RPMI7951 (cell line): ENCODE measurements around the gene EFCC1. TPM values are rescaled to one million over a fixed set of nuclear protein-coding genes. Genes with fewer than 3 reads are reported as not detected.

Experiments
- DNase-seq: peaks from one replicate; pipeline ENCODE4 v3.0.0-alpha.2; 2012; ENCODE audit warnings: low read depth
- total RNA-seq: library from RNA; depleted of rRNA; stranded (reverse); fragments of >200 nt; shearing (Covaris generic); gene quantifications from 2 replicates; pipeline ENCODE4 v1.2.3, GENCODE V29; 2014

Gene EFCC1
- total RNA-seq, 1 experiment from 2014 or later: not detected

DNA sequence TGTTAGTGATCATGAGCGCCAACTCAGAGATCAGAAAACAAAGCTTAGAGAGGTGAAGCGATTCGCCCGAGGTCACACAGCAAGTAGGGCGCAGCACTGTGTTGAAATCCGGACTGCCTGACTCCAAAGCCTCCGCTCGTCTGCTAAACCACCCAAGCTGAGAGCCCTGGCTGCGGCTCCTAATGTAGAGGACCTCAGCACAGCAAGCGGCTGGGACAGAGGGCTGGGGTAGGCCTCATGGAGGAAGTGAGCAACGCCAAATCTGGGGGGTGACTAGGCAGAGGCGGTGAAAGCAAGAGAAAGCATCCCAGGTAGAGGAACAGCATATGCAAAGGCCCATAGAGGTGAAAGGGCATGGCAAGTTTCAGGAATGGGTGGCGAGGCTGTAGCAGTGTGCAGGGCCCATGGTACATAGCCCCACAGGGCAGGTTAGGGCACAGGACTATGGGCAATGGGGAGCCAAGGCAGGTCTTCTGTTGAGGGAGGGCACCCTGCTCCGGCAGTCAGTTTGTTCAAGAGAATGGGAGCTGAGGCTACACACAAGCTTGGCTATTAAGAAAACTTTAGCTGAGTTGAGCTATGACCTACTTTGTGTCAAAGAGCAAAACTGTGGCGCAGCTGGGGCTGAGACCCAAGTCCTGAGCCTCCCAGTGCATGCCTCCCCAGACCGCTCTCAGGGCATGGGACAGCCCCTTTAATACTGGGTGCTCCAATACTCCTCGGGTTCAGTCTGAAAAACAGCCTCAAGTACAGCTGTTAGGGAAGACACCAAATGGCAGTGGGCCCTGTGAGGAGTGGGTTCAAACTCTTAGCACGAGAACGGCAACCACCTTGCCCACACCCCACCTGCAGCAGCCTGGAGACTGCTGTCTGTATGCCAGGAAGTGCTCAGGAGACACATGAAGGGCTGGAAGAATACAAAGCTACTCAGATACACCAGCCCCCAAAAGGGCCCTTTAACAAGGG, 6.2 kb upstream of the EFCC1 start:
- DNase-seq: no peak

DNA sequence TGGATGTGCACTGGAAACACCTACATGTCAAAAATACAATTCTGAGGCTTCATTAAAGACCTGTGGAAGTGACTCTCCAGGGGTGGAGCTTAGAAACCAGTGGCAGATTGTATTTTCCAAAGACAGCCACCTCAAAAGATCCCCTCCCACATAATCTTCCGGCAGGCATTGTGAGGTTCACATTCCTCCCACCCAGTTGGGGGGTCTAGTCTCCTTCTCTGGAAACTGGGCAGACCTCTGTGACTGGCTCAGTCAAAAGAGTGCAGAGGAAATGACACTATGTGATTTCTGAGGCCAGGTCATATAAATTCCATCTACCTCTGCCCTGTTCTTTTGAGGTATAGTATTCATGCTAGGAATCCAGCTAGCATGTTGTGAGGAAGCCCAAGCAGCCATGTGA, 5.4 kb upstream of the EFCC1 start:
- DNase-seq: no peak

DNA sequence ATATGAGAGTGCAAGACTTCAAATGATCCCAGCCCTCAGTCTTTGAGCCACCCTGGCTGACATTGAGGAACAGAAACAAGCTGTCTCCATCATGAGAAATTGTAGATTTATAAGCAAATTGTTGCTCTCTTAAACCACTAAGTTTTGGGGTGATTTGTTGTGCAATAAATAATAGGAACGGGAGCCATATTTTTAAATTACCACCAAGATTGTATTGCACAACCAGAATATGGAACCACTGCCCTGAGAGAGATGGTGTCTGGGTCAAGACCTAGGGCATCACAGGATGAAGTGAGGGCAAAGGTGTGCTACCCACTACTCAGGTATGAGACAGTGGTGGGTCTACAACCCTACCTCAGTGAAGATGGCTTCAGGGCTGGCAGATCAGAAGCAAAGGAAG, 4.9 kb upstream of the EFCC1 start:
- no peak for DNase-seq

DNA sequence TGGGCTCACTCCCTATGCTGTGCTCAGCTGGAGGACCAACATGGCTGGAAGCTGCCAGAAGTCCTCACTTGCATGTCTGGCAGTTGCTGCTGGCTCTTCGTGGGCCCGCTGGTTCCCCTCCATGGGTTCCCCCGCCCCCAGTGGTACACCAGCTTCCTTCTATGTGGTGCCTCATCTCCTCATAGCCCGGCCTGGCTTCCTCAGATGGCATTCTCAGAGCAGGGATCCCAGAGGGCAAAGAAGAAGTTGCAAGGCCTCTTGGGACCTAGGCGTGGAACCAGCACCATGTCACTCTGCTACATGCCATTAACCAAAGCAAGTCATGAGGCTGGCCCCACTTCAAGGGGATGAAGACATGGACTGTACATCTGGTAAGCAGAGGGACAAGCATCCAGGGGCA, 4.4 kb upstream of the EFCC1 start:
- DNase-seq: no peak

DNA sequence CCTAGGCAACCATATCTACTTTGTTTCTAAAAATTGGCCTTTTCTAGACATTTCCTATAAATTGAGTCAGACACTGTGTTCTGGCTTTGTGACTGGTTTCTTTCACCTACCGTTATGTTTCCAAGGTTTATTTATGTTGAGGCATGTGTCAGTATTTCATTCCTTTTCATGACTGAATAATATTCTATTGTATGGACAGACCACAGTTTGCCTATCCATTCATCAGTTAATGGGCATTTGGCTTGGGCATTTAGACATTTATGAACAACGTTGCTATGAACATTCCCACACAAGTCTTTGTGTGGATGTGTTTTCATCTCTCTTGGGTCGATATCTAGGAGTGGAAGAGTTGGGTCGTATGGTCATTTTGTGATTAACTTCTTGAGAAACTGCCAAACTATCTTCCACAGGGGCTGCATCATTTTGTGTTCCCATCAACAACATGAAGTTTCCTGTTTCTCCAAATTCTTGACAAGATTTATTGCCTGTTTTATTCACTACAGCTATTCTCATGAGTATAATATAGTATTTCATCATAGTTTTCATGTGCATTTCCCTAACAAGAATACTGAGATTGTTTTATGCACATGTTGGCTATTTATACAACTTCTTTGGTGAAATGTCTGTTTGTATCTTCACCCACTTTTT, 3.5 kb upstream of the EFCC1 start:
- no peak for DNase-seq

DNA sequence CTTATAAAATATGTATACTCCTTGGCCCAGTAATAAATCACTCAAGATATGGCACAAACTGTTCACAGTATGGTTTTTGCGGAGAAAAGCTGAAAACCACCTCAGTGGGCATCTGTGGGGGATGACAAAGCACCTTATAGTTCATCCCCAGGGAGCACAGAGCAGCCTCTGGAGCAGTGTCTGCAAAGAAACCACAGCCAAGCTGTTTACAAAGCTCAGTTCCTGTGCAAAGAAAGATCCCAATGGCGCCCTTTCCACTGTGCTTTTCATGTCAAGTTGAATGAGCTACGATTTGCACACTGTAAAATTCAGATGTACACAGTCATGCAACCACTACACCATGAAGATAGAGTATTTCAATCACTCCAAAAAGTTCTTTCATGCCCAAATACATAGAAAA, 2.5 kb upstream of the EFCC1 start:
- no peak for DNase-seq

DNA sequence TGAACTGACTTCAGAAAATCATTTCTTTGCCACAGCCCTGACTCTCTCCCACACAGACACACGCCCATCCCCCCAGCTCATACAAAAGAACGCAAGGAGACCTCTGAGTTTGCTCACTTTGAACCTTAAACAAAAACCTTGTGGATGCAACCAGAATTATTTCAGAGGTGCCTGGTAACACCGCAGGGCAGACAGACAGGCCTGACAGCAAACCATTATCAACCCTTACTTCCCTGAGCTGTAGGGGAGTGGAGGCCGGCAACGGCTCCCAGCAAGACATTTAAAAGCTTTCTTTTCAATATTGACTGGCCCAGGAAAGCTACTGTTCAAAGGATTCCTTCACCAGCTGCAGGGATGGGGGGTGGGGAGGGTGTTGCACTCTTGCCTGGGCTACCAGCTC, 2.0 kb upstream of the EFCC1 start:
- DNase-seq: no peak

DNA sequence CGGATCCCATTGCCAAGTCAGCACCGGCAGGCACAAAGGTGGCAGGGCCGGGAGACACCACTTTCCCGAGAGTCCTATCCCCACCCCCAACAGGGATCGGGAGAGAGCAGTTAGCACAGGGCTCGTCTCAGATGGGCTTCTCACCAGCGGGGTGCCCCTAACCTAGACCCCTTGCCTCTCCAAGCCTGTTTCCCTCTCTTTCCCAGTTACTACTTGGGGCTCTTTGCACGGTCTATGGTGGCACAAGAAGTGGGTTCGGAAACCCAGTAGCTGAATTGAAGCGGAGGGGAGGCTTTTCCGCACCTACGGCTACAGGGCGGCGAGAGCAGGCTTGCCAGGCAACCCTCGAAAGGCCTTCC, 383 bp upstream of the EFCC1 start:
- no peak for DNase-seq

DNA sequence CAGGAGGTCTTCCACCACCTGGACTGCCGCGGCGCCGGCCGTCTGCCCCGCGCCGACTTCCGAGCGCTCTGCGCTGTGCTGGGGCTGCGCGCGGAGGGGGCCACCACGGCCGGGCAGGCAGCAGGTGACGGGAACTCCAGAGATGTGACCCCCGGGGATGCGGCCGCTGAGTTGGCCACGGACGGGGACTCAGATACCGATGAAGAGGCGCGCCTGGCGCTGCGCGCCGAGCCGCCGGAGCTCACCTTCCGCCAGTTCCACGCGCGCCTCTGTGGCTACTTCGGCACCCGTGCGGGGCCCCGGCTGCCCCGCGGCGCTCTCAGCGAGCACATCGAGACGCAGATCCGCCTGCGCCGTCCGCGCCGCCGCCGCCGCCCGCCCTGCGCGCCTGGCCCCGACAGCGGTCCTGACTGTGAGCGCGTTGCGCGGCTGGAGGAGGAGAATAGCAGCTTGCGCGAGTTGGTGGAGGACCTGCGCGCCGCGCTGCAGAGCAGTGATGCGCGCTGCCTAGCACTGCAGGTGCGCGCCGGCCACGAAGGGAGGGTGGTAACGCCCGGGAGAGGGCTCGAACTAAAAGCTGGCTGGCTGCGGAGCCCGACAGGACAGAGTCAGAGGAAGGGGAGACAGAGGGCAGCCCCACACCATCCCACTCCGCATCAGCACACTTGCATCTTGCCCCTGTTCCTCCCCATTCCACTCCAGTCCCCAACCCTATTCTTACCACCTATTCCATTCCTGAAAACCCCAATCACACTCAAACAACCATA, 885 bp downstream of the EFCC1 start:
- no peak for DNase-seq

DNA sequence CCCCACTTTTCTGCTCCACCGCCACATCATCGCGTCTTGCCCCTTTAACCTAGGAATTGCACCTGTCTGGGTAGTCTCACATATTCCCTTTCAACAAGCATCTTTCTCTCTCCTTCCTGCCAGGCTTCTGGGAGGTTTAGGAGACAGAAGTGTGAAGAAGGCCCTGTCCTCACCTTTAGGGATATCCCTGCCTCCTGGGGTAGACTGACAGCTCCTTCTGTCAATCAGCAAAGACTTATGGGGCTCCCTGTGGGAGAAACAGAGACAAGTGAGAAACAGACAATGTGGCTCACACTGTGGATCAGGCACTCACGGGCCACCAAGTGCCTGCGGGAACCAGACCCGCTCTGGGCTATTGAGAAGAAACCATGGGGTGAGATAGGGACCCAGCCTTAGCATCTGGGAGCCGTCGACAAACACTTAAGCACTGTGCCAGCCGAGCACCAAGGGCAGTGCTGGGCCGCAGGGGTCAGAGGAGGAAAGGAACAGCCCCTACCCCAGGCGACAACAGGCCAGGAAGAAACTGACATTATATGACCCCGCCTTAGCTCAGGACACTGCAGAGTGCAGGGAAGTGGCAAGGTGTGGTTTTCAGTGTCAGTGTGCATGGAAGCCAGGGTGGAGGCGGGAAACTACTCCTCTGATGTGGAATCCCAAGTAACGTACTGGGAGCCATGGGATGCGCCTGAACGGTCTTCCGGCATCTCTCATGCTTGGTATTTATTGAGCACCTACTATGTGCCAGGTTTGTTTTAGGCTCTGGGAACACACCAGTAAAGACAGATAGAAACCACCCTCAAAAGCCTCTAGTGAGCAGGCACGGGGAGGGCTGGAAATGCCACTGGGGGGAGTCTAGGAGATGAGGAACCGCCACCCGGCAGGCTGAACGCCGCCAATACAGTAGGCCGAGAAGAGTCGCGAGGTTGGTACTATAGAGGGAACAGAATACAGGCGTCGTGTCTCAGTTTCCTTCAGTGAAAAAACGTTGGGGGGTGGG, 1.8 kb downstream of the EFCC1 start:
- no peak for DNase-seq

DNA sequence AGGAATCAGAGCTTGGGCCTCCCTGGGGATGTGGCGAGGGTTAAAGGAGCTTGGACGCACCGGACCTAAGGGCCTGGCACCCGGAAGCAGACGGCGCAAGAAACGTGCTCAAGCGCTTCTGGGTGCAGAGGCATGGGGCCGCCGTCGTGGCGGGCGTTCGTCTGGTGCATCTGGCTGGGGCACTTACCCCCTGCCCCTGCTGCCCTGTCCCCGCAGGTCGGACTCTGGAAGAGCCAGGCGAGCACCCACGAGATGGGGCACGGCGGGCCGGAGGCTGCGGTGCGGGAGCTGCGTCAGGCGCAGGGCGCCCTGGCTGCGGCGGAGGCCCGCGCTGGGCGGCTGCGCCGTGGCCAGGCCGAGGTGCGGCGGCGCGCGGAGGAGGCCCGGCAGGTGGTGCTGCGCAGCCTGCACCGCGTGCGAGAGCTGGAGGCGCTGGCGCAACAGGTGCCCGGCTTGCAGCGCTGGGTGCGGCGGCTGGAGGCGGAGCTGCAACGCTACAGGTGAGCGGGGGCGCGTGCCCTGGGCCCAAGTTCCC, 2.5 kb downstream of the EFCC1 start:
- DNase-seq: no peak

DNA sequence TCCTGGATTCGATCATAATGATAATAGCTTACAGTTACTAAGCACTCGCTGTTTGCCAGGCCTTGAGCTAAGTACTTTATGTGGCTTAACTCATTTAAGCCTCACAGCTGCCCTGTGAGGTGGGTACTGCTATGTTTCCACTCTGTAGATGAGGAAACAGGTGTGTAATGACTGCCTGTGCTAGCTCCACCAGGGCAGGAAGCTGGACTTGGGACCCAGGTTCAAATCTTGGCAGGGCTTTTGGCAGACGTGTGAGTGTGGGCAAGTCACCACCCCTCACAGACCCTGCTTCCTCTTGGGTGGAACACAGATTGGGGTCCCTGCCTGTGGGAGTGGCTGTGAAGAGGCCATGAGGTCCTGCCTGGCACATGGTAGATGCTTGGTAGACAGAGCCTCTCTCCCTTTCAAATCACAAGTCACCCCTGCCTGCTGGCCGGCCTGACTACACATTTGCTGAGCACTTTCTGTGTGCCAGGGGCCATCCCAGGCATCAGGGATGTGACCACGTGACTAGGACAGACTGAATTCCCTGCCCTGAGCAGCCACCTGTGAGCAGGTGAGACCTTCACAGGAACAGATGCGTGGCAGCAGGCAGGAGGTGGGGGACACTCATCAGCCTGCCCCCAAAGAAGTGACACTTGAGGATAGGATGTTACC, 3.7 kb downstream of the EFCC1 start:
- DNase-seq: no peak

DNA sequence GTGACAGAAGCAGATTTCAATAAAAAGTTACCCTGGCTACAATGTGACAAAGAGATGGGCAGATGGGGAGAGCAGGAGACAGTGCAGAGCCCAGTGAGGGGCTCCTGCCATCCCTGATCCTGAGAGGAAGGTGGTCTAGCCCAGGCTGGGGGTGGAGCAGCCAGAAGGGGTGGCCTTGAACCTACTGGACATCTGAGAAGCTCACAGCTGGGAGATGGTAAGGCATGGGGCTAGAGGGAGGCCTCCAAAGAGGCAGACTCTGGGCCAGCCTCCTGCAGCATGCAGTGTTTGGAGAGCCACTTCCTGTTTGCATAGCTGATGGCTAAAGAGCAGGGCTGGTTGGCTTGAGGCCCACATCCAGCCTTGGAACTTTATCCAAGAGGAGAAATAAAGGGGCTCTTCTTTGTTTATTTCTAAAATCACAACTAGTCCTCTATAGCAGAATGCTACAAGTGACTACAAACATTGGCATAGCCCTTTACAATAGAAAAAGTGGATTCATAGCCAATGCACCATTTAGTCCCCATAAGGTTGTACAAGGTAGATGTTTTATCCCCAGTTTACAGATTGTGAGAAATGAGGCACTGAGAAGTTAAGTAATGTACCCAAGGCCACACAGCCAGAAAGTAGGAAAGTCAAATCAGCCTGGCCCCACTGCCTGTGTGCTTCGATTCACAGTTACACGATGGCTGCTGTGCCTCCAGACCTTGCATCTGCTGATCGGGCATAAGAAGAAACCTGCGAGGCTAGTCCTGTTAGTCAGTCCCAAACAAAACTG, 4.6 kb downstream of the EFCC1 start:
- no peak for DNase-seq

DNA sequence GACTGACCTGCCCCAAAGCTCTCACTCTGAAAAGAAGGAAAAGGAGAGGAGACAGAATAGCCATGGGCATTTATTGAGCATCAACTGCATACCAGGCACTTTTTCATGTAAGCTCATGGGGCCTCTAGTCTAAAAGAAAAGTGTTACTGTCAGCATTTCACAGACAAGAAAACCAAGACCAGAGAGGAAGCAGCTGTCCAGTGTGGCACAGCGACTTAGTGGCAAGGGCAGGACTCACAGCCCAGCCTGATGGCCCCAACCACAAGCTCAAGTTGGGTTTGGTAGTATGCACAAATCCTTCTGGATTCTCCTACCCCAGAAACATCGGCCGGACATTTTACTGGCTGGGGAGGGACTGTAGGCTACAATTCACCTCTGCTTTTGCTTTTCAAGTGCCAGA, 5.8 kb downstream of the EFCC1 start:
- DNase-seq: no peak

DNA sequence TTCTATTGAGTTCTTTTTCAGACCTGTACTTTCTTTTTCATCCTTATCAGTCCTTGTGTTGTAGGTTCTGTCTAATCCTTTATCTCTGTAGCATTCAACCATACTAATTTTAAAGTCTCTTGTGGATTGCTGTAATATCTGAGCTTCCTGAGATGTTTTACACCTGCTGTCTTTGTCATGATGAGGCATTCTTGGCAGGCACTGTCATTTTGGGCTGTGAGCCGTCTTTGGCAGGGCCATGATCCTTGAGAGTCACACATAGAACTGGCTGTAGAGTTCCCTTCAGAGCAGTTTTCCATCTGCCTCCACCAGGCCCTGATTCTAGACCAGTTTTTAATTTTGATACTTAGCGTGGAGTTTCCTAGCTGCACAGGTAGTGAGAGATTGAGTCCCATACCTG, 6.7 kb downstream of the EFCC1 start:
- DNase-seq: no peak

DNA sequence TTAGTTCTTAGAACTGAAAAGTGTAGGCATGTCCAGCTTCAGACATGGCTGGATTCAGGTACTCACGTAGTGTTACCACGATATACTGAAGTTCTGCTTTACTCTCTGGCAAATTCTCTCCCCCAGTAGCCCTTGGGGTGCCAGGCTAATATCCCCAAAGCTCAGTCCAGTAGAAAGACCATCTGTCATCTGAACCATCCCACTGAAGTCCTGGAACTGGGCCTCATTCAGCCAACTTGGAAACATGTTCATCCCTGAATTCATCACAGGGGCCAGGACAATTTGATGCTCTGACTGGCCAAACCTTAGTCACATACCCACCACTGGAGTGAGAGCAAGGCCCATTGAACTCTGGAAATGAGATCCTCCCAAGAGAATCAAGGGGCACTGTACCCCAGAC, 8.2 kb downstream of the EFCC1 start:
- DNase-seq: no peak

DNA sequence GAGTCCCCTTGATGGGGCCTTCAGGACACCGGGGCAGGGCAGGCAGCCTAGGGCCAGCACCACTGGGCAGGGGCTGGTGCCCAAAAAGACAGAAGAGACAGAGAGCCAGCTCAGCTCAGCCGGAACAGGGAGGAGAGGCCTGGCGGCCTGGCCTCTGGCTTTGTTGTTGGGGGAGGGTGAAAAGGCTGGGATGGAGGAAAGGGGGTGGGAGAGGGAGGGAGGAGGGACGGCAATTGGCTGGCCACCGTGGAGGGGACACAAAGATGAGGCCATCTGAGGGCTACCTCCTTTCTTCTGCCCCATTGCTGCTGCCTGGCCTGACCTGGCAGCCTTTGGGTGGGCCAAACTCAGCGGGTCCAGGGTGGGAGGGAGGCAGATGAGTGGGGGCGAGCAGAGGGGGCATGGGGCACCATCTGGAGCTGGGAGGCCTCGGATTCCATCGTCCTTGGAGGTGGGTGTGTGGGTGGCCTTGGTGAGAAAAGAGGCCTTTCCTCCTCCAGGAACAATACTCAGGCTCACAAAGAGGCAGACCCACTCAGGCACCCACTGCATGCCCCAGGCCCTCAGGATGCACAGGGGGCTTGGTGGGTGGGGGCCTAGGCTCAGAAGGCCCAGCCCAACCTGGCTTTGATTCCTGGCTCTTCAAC, 9.3 kb downstream of the EFCC1 start:
- no peak for DNase-seq

DNA sequence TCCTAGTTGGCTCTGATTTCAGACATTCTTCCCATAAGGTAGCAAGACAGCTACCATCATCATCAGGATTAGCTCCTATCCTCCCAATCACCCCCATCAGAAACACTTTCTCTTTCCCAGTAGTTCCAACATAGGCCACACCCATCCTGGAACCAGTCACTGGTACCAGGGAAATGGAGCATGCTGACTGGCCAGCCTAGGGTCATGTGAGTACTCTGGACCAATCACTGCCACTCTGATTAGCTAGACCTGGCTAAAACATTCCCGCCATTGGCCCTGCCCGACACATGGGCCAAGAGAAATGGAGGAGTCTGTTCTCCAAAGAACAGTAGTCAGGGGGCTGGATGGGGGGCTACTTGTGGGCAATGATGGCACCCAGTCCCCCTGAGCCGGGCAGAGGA, 12.4 kb downstream of the EFCC1 start:
- DNase-seq: peak; percentile 50

DNA sequence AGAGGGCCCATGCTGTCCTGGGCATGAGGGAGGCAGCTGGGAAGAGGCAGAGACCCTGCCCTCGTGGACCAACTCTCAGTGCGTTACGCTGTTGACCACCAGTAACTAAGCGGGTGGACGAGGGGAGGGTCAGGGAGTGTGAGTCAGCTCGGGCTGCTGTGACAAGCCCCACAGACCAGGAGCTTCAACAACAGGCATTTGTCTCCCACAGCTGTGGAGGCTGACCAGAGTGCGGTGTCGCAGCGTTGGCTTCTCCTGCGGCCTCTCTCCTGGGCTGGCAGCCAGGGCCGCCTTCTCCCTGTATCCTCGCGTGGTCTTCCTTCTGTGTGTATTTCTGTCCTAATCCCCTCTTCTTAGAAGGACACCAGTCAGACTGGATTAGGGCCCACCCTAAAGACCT, 13.0 kb downstream of the EFCC1 start:
- DNase-seq: no peak
